GM23338 (cell line): ENCODE results near the gene CRYBG1. TPM values are rescaled to one million over a fixed set of nuclear protein-coding genes. Genes with fewer than 3 reads are reported as not detected.

Source experiments
- ATAC-seq: fragments of 200-7000 bp; cut with Tn5 transposase; 3 replicates; pipeline ENCODE4 v1.9.1; 2020
- DNase-seq: peaks from one replicate; pipeline ENCODE4 v3.0.0-alpha.2; 2015; ENCODE audit warnings: low spot score
- H2AFZ ChIP-seq: fragments of 200-600 bp; sonication (generic); 2 replicates; pipeline ENCODE4 v1.8.0; 2016; ENCODE audit warnings: antibody characterized with exemption, mild to moderate bottlenecking, moderate library complexity
- H3F3A ChIP-seq: fragments of 200-600 bp; sonication (generic); replicated peaks from 2 replicates; pipeline ENCODE4 v1.8.0; 2017; ENCODE audit warnings: antibody characterized with exemption, mixed run types, low read depth
- H3K27ac ChIP-seq: fragments of 200-600 bp; sonication (generic); 2 replicates; pipeline ENCODE4 v1.6.1; 2016; ENCODE audit warnings: low read depth
- H3K27me3 ChIP-seq: fragments of 200-600 bp; sonication (generic); 2 replicates; pipeline ENCODE4 v1.8.0; 2016; ENCODE audit warnings: mild to moderate bottlenecking, mixed run types, moderate library complexity; ENCODE audit not compliant: insufficient read depth
- H3K36me3 ChIP-seq: fragments of 200-600 bp; sonication (generic); 2 replicates; pipeline ENCODE4 v1.8.0; 2016; ENCODE audit warnings: mild to moderate bottlenecking; ENCODE audit not compliant: insufficient read depth
- H3K4me1 ChIP-seq: fragments of 200-600 bp; sonication (generic); 2 replicates; pipeline ENCODE4 v1.8.0; 2016; ENCODE audit warnings: mild to moderate bottlenecking, moderate library complexity; ENCODE audit not compliant: insufficient read depth
- H3K4me2 ChIP-seq: fragments of 200-600 bp; sonication (generic); 2 replicates; pipeline ENCODE4 v1.7.1; 2017; ENCODE audit warnings: mixed run types
- H3K4me3 ChIP-seq: fragments of 200-600 bp; sonication (generic); 2 replicates; pipeline ENCODE4 v1.6.1; 2016; ENCODE audit warnings: mixed run types
- H3K79me2 ChIP-seq: fragments of 200-600 bp; sonication (generic); replicated peaks from 2 replicates; pipeline ENCODE4 v1.8.0; 2017; ENCODE audit warnings: mild to moderate bottlenecking; ENCODE audit not compliant: insufficient read depth
- H3K9me2 ChIP-seq: fragments of 200-600 bp; sonication (generic); 2 replicates; pipeline ENCODE4 v1.8.0; 2017; ENCODE audit not compliant: insufficient read depth
- H4K20me1 ChIP-seq: fragments of 200-600 bp; sonication (generic); replicated peaks from 2 replicates; pipeline ENCODE4 v1.8.0; 2017; ENCODE audit warnings: mild to moderate bottlenecking; ENCODE audit not compliant: insufficient read depth
- H3K27ac Mint-ChIP-seq: 2 replicates; pipeline ENCODE4 v1.8.0; 2020; ENCODE audit warnings: inconsistent platforms, mild to moderate bottlenecking, moderate library complexity, mixed read lengths
- H3K27me3 Mint-ChIP-seq: 3 replicates; pipeline ENCODE4 v1.8.0; 2022; ENCODE audit warnings: low read depth, mild to moderate bottlenecking, moderate library complexity, mixed read lengths, inconsistent platforms; ENCODE audit not compliant: insufficient read depth, poor library complexity
- H3K36me3 Mint-ChIP-seq: 3 replicates; pipeline ENCODE4 v1.8.0; 2021; ENCODE audit warnings: low read depth, mild to moderate bottlenecking, inconsistent platforms, moderate library complexity, mixed read lengths
- H3K4me1 Mint-ChIP-seq: 3 replicates; pipeline ENCODE4 v1.8.0; 2020; ENCODE audit warnings: mild to moderate bottlenecking, inconsistent platforms, mixed read lengths
- H3K4me3 Mint-ChIP-seq: 3 replicates; pipeline ENCODE4 v1.8.0; 2021; ENCODE audit warnings: moderate library complexity, mild to moderate bottlenecking, inconsistent platforms, mixed read lengths
- H3K9me3 Mint-ChIP-seq: 3 replicates; pipeline ENCODE4 v1.8.0; 2020; ENCODE audit warnings: moderate library complexity, mild to moderate bottlenecking, inconsistent platforms, mixed read lengths
- CREB1 ChIP-seq: fragments of 250-450 bp; sonication (Bioruptor Pico); IDR thresholded peaks from 2 replicates; pipeline ENCODE4 v1.5.0; 2020; ENCODE audit warnings: low read depth, mild to moderate bottlenecking, moderate library complexity
- ETS1 ChIP-seq: IDR thresholded peaks from 2 replicates; pipeline ENCODE4 v1.6.1; 2016; ENCODE audit warnings: antibody characterized with exemption
- EZH2phosphoT487 ChIP-seq: fragments of 200-600 bp; sonication (generic); IDR thresholded peaks from one replicate; pipeline ENCODE4 v1.8.1; 2018; ENCODE audit warnings: antibody characterized with exemption; ENCODE audit not compliant: unreplicated experiment
- JUNB ChIP-seq: IDR thresholded peaks from one replicate; pipeline ENCODE4 v1.6.1; 2016; ENCODE audit warnings: antibody characterized with exemption; ENCODE audit not compliant: unreplicated experiment
- STAT1 ChIP-seq: IDR thresholded peaks from one replicate; pipeline ENCODE4 v1.6.1; 2016; ENCODE audit warnings: antibody characterized with exemption; ENCODE audit not compliant: unreplicated experiment
- ZNF114 ChIP-seq: fragments of 250-450 bp; sonication (Bioruptor Pico); IDR thresholded peaks from 2 replicates; pipeline ENCODE4 v1.5.0; 2020; ENCODE audit warnings: mild to moderate bottlenecking, moderate library complexity
- ZNF462 ChIP-seq: fragments of 250-450 bp; sonication (Bioruptor Pico); IDR thresholded peaks from 2 replicates; pipeline ENCODE4 v1.5.0; 2020; ENCODE audit warnings: mild to moderate bottlenecking, moderate library complexity
- polyA plus RNA-seq: library from polyadenylated mRNA; unstranded; fragments of >200 nt; fragmentation: Nextera tagmentation; extraction: Ambion mirVana; gene quantifications from 2 replicates; pipeline ENCODE4 v1.2.1, GENCODE V29; 2016
- total RNA-seq: library from RNA; depleted of rRNA; stranded (reverse); fragments of >200 nt; shearing (Covaris generic); gene quantifications from 2 replicates; pipeline ENCODE4 v1.2.3, GENCODE V29; 2014

CRYBG1 gene
- total and polyA plus RNA-seq, 2 experiments from 2014 or later, result 3.7 to 17.2 TPM

- TF ChIP-seq JUNB (no peak), STAT1 (no peak)
Measured at GRCh38 chr6:106549521-106549920, 189.0 kb downstream of the CRYBG1 start.

GRCh38 chr6:106551155-106551554 lies 190.6 kb downstream of the CRYBG1 start:
- no peaks in the 10 kb centered on the region; the same call in 1 of the 2 replicates for H4K20me1 ChIP-seq
- no peaks in the 10 kb centered on the region for H3F3A ChIP-seq
- no peak overlapping the region for H2AFZ ChIP-seq
- peaks cover 5% of the 10 kb centered on the region; the same call in 1 of the 2 replicates for H3K4me1 ChIP-seq
- no peak overlapping the region for H3K4me3 Mint-ChIP-seq
- no peak overlapping the region for H3K27ac Mint-ChIP-seq
- no peak overlapping the region for H3K4me2 ChIP-seq
- H3K79me2 ChIP-seq, result no peaks in the 10 kb centered on the region
- no peak overlapping the region for H3K4me3 ChIP-seq
- no peaks in the 10 kb centered on the region for H3K27me3 Mint-ChIP-seq
- ATAC-seq (no peak), DNase-seq (no peak)
- H3K4me1 Mint-ChIP-seq, result peaks cover 13% of the 10 kb centered on the region
- TF ChIP-seq ETS1 (no peak), EZH2phosphoT487 (no peak), CREB1 (CRISPR knock-in tag) (no peak), ZNF114 (CRISPR knock-in tag) (no peak)
- H3K27ac ChIP-seq, result no peak overlapping the region
- H3K36me3 ChIP-seq, result no peaks in the 10 kb centered on the region
- no peaks in the 10 kb centered on the region for H3K9me3 Mint-ChIP-seq
- H3K27me3 ChIP-seq, result no peaks in the 10 kb centered on the region
- no peaks in the 10 kb centered on the region for H3K9me2 ChIP-seq
- H3K36me3 Mint-ChIP-seq, result peaks cover 15% of the 10 kb centered on the region

More at GRCh38 chr6:106549521-106549920, 189.0 kb downstream of the CRYBG1 start:
- Histone ChIP-seq H4K20me1 (no peaks in the 10 kb centered on the region; the same call in 1 of the 2 replicates), H3K36me3 (no peaks in the 10 kb centered on the region), H3K9me2 (no peaks in the 10 kb centered on the region), H3K4me1 (peaks cover 5% of the 10 kb centered on the region; the same call in 1 of the 2 replicates), H3K27me3 (no peaks in the 10 kb centered on the region), H3K79me2 (no peaks in the 10 kb centered on the region), H3K27ac (no peak overlapping the region), H2AFZ (no peak overlapping the region), H3K4me2 (no peak overlapping the region), H3K4me3 (no peak overlapping the region), H3F3A (no peaks in the 10 kb centered on the region)
- Mint-ChIP-seq H3K27me3 (no peaks in the 10 kb centered on the region), H3K27ac (no peak overlapping the region), H3K9me3 (no peaks in the 10 kb centered on the region), H3K4me3 (no peak overlapping the region), H3K36me3 (peaks cover 15% of the 10 kb centered on the region), H3K4me1 (peaks cover 13% of the 10 kb centered on the region)
- no peak for DNase-seq
- ATAC-seq, result no peak

- Histone ChIP-seq H3K4me1 (no peaks in the 10 kb centered on the region), H2AFZ (no peak overlapping the region), H3K36me3 (no peaks in the 10 kb centered on the region), H3K4me3 (no peak overlapping the region), H3K27ac (no peak overlapping the region), H3F3A (no peaks in the 10 kb centered on the region), H3K27me3 (no peaks in the 10 kb centered on the region), H3K79me2 (no peaks in the 10 kb centered on the region), H4K20me1 (no peaks in the 10 kb centered on the region; the same call in 1 of the 2 replicates), H3K4me2 (no peak overlapping the region), H3K9me2 (no peaks in the 10 kb centered on the region)
- Mint-ChIP-seq H3K27ac (peak overlapping the region; percentile 24; the same call in 1 of the 2 replicates), H3K27me3 (no peaks in the 10 kb centered on the region), H3K36me3 (peaks cover 15% of the 10 kb centered on the region), H3K4me3 (no peak overlapping the region), H3K9me3 (no peaks in the 10 kb centered on the region), H3K4me1 (peaks cover 6% of the 10 kb centered on the region)
- DNase-seq (no peak), ATAC-seq (no peak)
- TF ChIP-seq JUNB (no peak), ZNF462 (no peak), ZNF114 (CRISPR knock-in tag) (no peak)
Measured at GRCh38 chr6:106553440-106553839, 192.9 kb downstream of the CRYBG1 start.
